ENCODE data around the gene EHD4.
A peak's percentile ranks its signal among the peaks of the same experiment; 100 is the strongest.

The EHD4 gene

GRCh38 chr15:41940441-41940857 lies 31.9 kb downstream of the EHD4 start:
- Histone ChIP-seq H3K27me3 (ENCODE audit: control insufficient read depth in 2 of 2, insufficient read depth in 2 of 2, low read length in 2 of 2) (no peaks in the 10 kb centered on the region), H3K4me1 (ENCODE audit: control insufficient read depth in 2 of 2, insufficient read depth in 2 of 2, low read length in 2 of 2) (peaks cover 0 to 11% of the 10 kb centered on the region in 2 donors), H3K4me3 (ENCODE audit: low read length in 2 of 2) (no peak overlapping the region), H3K9me3 (ENCODE audit: control insufficient read depth in 2 of 2, low read length in 2 of 2) (no peaks in the 10 kb centered on the region), H3K9ac (ENCODE audit: low read depth in 1 of 2, low read length in 2 of 2) (no peak overlapping the region), H3K27ac (ENCODE audit: low read depth in 2 of 2, low read length in 2 of 2) (no peak overlapping the region), H3K36me3 (ENCODE audit: control insufficient read depth in 2 of 2, insufficient read depth in 2 of 2, low read length in 2 of 2) (peaks cover 20 to 22% of the 10 kb centered on the region in 2 donors)

- H3K36me3 ChIP-seq (ENCODE audit: control insufficient read depth in 2 of 2, insufficient read depth in 2 of 2, low read length in 2 of 2), result peaks cover 20 to 22% of the 10 kb centered on the region in 2 donors
- H3K4me3 ChIP-seq (ENCODE audit: low read length in 2 of 2), result no peak overlapping the region
- no peaks in the 10 kb centered on the region for H3K9me3 ChIP-seq (ENCODE audit: control insufficient read depth in 2 of 2, low read length in 2 of 2)
- no peak overlapping the region for H3K9ac ChIP-seq (ENCODE audit: low read depth in 1 of 2, low read length in 2 of 2)
- peaks cover 0 to 15% of the 10 kb centered on the region in 2 donors for H3K4me1 ChIP-seq (ENCODE audit: control insufficient read depth in 2 of 2, insufficient read depth in 2 of 2, low read length in 2 of 2)
- no peak overlapping the region for H3K27ac ChIP-seq (ENCODE audit: low read depth in 2 of 2, low read length in 2 of 2)
- H3K27me3 ChIP-seq (ENCODE audit: control insufficient read depth in 2 of 2, insufficient read depth in 2 of 2, low read length in 2 of 2), result no peaks in the 10 kb centered on the region
Observed at GRCh38 chr15:41939986-41940385, 32.4 kb downstream of the EHD4 start.

GRCh38 chr15:41937568-41937923 lies 34.8 kb downstream of the EHD4 start:
- peak overlapping the region; percentile 53 to 66 for H3K27ac ChIP-seq (ENCODE audit: low read depth in 2 of 2, low read length in 2 of 2)
- no peaks in the 10 kb centered on the region for H3K9me3 ChIP-seq (ENCODE audit: control insufficient read depth in 2 of 2, low read length in 2 of 2)
- no peak overlapping the region for H3K4me3 ChIP-seq (ENCODE audit: low read length in 2 of 2)
- H3K4me1 ChIP-seq (ENCODE audit: control insufficient read depth in 2 of 2, insufficient read depth in 2 of 2, low read length in 2 of 2), result peaks cover 16 to 30% of the 10 kb centered on the region in 2 donors
- no peak overlapping the region for H3K9ac ChIP-seq (ENCODE audit: low read depth in 1 of 2, low read length in 2 of 2)
- no peaks in the 10 kb centered on the region for H3K27me3 ChIP-seq (ENCODE audit: control insufficient read depth in 2 of 2, insufficient read depth in 2 of 2, low read length in 2 of 2)
- peaks cover 16 to 18% of the 10 kb centered on the region in 2 donors for H3K36me3 ChIP-seq (ENCODE audit: control insufficient read depth in 2 of 2, insufficient read depth in 2 of 2, low read length in 2 of 2)

- no peak overlapping the region for H3K9ac ChIP-seq (ENCODE audit: low read depth in 1 of 2, low read length in 2 of 2)
- no peaks in the 10 kb centered on the region for H3K9me3 ChIP-seq (ENCODE audit: control insufficient read depth in 2 of 2, low read length in 2 of 2)
- no peaks in the 10 kb centered on the region for H3K27me3 ChIP-seq (ENCODE audit: control insufficient read depth in 2 of 2, insufficient read depth in 2 of 2, low read length in 2 of 2)
- H3K36me3 ChIP-seq (ENCODE audit: control insufficient read depth in 2 of 2, insufficient read depth in 2 of 2, low read length in 2 of 2), result peaks cover 12 to 14% of the 10 kb centered on the region in 2 donors
- peak overlapping the region; percentile 53 to 66 for H3K27ac ChIP-seq (ENCODE audit: low read depth in 2 of 2, low read length in 2 of 2)
- peaks cover 18 to 32% of the 10 kb centered on the region in 2 donors for H3K4me1 ChIP-seq (ENCODE audit: control insufficient read depth in 2 of 2, insufficient read depth in 2 of 2, low read length in 2 of 2)
- no peak overlapping the region for H3K4me3 ChIP-seq (ENCODE audit: low read length in 2 of 2)
Observed at GRCh38 chr15:41936649-41937567, 35.4 kb downstream of the EHD4 start.

GRCh38 chr15:41936155-41936554 lies 36.2 kb downstream of the EHD4 start:
- no peaks in the 10 kb centered on the region for H3K9me3 ChIP-seq (ENCODE audit: control insufficient read depth in 2 of 2, low read length in 2 of 2)
- H3K9ac ChIP-seq (ENCODE audit: low read depth in 1 of 2, low read length in 2 of 2), result no peak overlapping the region
- peaks cover 8% of the 10 kb centered on the region in 2 donors for H3K36me3 ChIP-seq (ENCODE audit: control insufficient read depth in 2 of 2, insufficient read depth in 2 of 2, low read length in 2 of 2)
- H3K27me3 ChIP-seq (ENCODE audit: control insufficient read depth in 2 of 2, insufficient read depth in 2 of 2, low read length in 2 of 2), result no peaks in the 10 kb centered on the region
- no peak overlapping the region for H3K4me3 ChIP-seq (ENCODE audit: low read length in 2 of 2)
- peaks cover 20 to 32% of the 10 kb centered on the region in 2 donors for H3K4me1 ChIP-seq (ENCODE audit: control insufficient read depth in 2 of 2, insufficient read depth in 2 of 2, low read length in 2 of 2)
- peak overlapping the region in 1 of 2 donors; percentile 69 for H3K27ac ChIP-seq (ENCODE audit: low read depth in 2 of 2, low read length in 2 of 2)

GRCh38 chr15:41935566-41936020 lies 36.8 kb downstream of the EHD4 start:
- Histone ChIP-seq H3K9ac (ENCODE audit: low read depth in 1 of 2, low read length in 2 of 2) (no peak overlapping the region), H3K4me1 (ENCODE audit: control insufficient read depth in 2 of 2, insufficient read depth in 2 of 2, low read length in 2 of 2) (peaks cover 23 to 35% of the 10 kb centered on the region in 2 donors), H3K4me3 (ENCODE audit: low read length in 2 of 2) (no peak overlapping the region), H3K27ac (ENCODE audit: low read depth in 2 of 2, low read length in 2 of 2) (peak overlapping the region in 1 of 2 donors; percentile 69), H3K36me3 (ENCODE audit: control insufficient read depth in 2 of 2, insufficient read depth in 2 of 2, low read length in 2 of 2) (peaks cover 8% of the 10 kb centered on the region in 2 donors), H3K9me3 (ENCODE audit: control insufficient read depth in 2 of 2, low read length in 2 of 2) (no peaks in the 10 kb centered on the region), H3K27me3 (ENCODE audit: control insufficient read depth in 2 of 2, insufficient read depth in 2 of 2, low read length in 2 of 2) (no peaks in the 10 kb centered on the region)

GRCh38 chr15:41934843-41935242 lies 37.5 kb downstream of the EHD4 start:
- Histone ChIP-seq H3K9ac (ENCODE audit: low read depth in 1 of 2, low read length in 2 of 2) (no peak overlapping the region), H3K36me3 (ENCODE audit: control insufficient read depth in 2 of 2, insufficient read depth in 2 of 2, low read length in 2 of 2) (peaks cover under 1 to 3% of the 10 kb centered on the region in 2 donors), H3K27ac (ENCODE audit: low read depth in 2 of 2, low read length in 2 of 2) (peak overlapping the region; percentile 7 to 69), H3K4me1 (ENCODE audit: control insufficient read depth in 2 of 2, insufficient read depth in 2 of 2, low read length in 2 of 2) (peaks cover 30 to 42% of the 10 kb centered on the region in 2 donors), H3K4me3 (ENCODE audit: low read length in 2 of 2) (no peak overlapping the region), H3K27me3 (ENCODE audit: control insufficient read depth in 2 of 2, insufficient read depth in 2 of 2, low read length in 2 of 2) (no peaks in the 10 kb centered on the region), H3K9me3 (ENCODE audit: control insufficient read depth in 2 of 2, low read length in 2 of 2) (no peaks in the 10 kb centered on the region)

GRCh38 chr15:41933771-41934170 lies 38.6 kb downstream of the EHD4 start:
- no peaks in the 10 kb centered on the region for H3K9me3 ChIP-seq (ENCODE audit: control insufficient read depth in 2 of 2, low read length in 2 of 2)
- H3K4me1 ChIP-seq (ENCODE audit: control insufficient read depth in 2 of 2, insufficient read depth in 2 of 2, low read length in 2 of 2), result peaks cover 41 to 53% of the 10 kb centered on the region in 2 donors
- no peaks in the 10 kb centered on the region for H3K27me3 ChIP-seq (ENCODE audit: control insufficient read depth in 2 of 2, insufficient read depth in 2 of 2, low read length in 2 of 2)
- no peak overlapping the region for H3K4me3 ChIP-seq (ENCODE audit: low read length in 2 of 2)
- peak overlapping the region; percentile 51 to 58 for H3K27ac ChIP-seq (ENCODE audit: low read depth in 2 of 2, low read length in 2 of 2)
- H3K9ac ChIP-seq (ENCODE audit: low read depth in 1 of 2, low read length in 2 of 2), result peak overlapping the region; percentile 6 to 29
- H3K36me3 ChIP-seq (ENCODE audit: control insufficient read depth in 2 of 2, insufficient read depth in 2 of 2, low read length in 2 of 2), result peaks cover 0 to 2% of the 10 kb centered on the region in 2 donors

- H3K36me3 ChIP-seq (ENCODE audit: control insufficient read depth in 2 of 2, insufficient read depth in 2 of 2, low read length in 2 of 2), result no peaks in the 10 kb centered on the region
- peak overlapping the region in 1 of 2 donors; percentile 58 for H3K27ac ChIP-seq (ENCODE audit: low read depth in 2 of 2, low read length in 2 of 2)
- peak overlapping the region in 1 of 2 donors; percentile 29 for H3K9ac ChIP-seq (ENCODE audit: low read depth in 1 of 2, low read length in 2 of 2)
- no peaks in the 10 kb centered on the region for H3K9me3 ChIP-seq (ENCODE audit: control insufficient read depth in 2 of 2, low read length in 2 of 2)
- H3K4me3 ChIP-seq (ENCODE audit: low read length in 2 of 2), result no peak overlapping the region
- peaks cover 45 to 57% of the 10 kb centered on the region in 2 donors for H3K4me1 ChIP-seq (ENCODE audit: control insufficient read depth in 2 of 2, insufficient read depth in 2 of 2, low read length in 2 of 2)
- no peaks in the 10 kb centered on the region for H3K27me3 ChIP-seq (ENCODE audit: control insufficient read depth in 2 of 2, insufficient read depth in 2 of 2, low read length in 2 of 2)
Observed at GRCh38 chr15:41933326-41933725, 39.0 kb downstream of the EHD4 start.

- H3K27ac ChIP-seq (ENCODE audit: low read depth in 2 of 2, low read length in 2 of 2), result peak overlapping the region in 1 of 2 donors; percentile 58
- H3K9ac ChIP-seq (ENCODE audit: low read depth in 1 of 2, low read length in 2 of 2), result no peak overlapping the region
- no peak overlapping the region for H3K4me3 ChIP-seq (ENCODE audit: low read length in 2 of 2)
- H3K9me3 ChIP-seq (ENCODE audit: control insufficient read depth in 2 of 2, low read length in 2 of 2), result no peaks in the 10 kb centered on the region
- no peaks in the 10 kb centered on the region for H3K36me3 ChIP-seq (ENCODE audit: control insufficient read depth in 2 of 2, insufficient read depth in 2 of 2, low read length in 2 of 2)
- H3K27me3 ChIP-seq (ENCODE audit: control insufficient read depth in 2 of 2, insufficient read depth in 2 of 2, low read length in 2 of 2), result no peaks in the 10 kb centered on the region
- H3K4me1 ChIP-seq (ENCODE audit: control insufficient read depth in 2 of 2, insufficient read depth in 2 of 2, low read length in 2 of 2), result peaks cover 51 to 63% of the 10 kb centered on the region in 2 donors
Observed at GRCh38 chr15:41932511-41933289, 39.7 kb downstream of the EHD4 start.

Data from mucosa of rectum (tissue), 2 donors.